K562 (cell line): ENCODE data around the gene SLC6A1. TPM values are rescaled to one million over a fixed set of nuclear protein-coding genes. Genes with fewer than 3 reads are reported as not detected.

Experiments used
- ATAC-seq: fragments of 200-7000 bp; cut with Tn5 transposase; 3 replicates; pipeline ENCODE4 v1.9.1; 2020; ENCODE audit warnings: moderate library complexity
- BruUV-seq: library from RNA; stranded (reverse); fragments of 400-500 nt; replicated peaks from 2 replicates; lab custom pipeline; 2021; lab: Mats Ljungman, UMichigan
- CTCF ChIA-PET: fragments of 300-600 bp; formaldehyde crosslinking; extraction: SDS; loops from one replicate; lab custom pipeline; 2021; ENCODE audit warnings: low intra/inter-chr PET ratio; lab: Yijun Ruan, JAX
- POLR2A ChIA-PET: fragments of 300-600, 350-650 bp; sonication (Branson Sonifier 250); formaldehyde crosslinking; extraction: SDS; loops from one replicate; lab custom pipeline; 2021; ENCODE audit warnings: antibody characterized with exemption, inconsistent platforms; lab: Yijun Ruan, JAX
- DNase-seq, 4 experiments: peaks; one replicate each; pipeline versions ENCODE4 v3.0.0 to v3.0.0-alpha.2; 2011 to 2018; ENCODE audit warnings: low spot score in 3 of 4, mixed read lengths in 3 of 4; ENCODE audit errors: extremely low read depth in 1 of 4
- FAIRE-seq: peaks from 2 replicates; lab custom pipeline; 2011; peaks lifted over from hg19 to GRCh38; lab: Jason Lieb, UNC
- H2AFZ ChIP-seq: 2 replicates; pipeline ENCODE4 v1.6.0; 2011; ENCODE audit warnings: low read depth, low read length, control low read depth, inconsistent platforms
- H3K27ac ChIP-seq: fragments of 200-600 bp; 3 replicates; pipeline ENCODE4 v1.8.0; 2011; ENCODE audit warnings: low read depth, mild to moderate bottlenecking, control low read depth, inconsistent platforms, low read length, moderate library complexity, mixed read lengths; ENCODE audit errors: extremely low read depth
- H3K27me3 ChIP-seq, 2 experiments: fragments of 300-600 bp in 1 of 2; 2 replicates in 1 of 2; 3 replicates in 1 of 2; pipeline versions ENCODE4 v1.6.0 to v1.8.0; 2011; ENCODE audit warnings: inconsistent platforms in 2 of 2, low read length in 2 of 2, mild to moderate bottlenecking in 1 of 2, mixed read lengths in 1 of 2, moderate library complexity in 1 of 2; ENCODE audit not compliant: control insufficient read depth in 2 of 2, insufficient read depth in 2 of 2
- H3K36me3 ChIP-seq: fragments of 300-600 bp; 3 replicates; pipeline ENCODE4 v1.8.0; 2011; ENCODE audit warnings: mild to moderate bottlenecking, low read length, inconsistent platforms; ENCODE audit not compliant: control insufficient read depth, insufficient read depth
- H3K4me1 ChIP-seq, 2 experiments: fragments of 200-600 bp in 1 of 2; replicated peaks in 1 of 2; 2 replicates in 1 of 2; 3 replicates in 1 of 2; pipeline versions ENCODE4 v1.5.1 to v1.8.0; 2011; ENCODE audit warnings: inconsistent platforms in 2 of 2, low read length in 2 of 2, mild to moderate bottlenecking in 1 of 2, mixed read lengths in 1 of 2, moderate library complexity in 1 of 2; ENCODE audit not compliant: control insufficient read depth in 2 of 2, insufficient read depth in 2 of 2
- H3K4me2 ChIP-seq: 2 replicates; pipeline ENCODE4 v1.6.1; 2011; ENCODE audit warnings: low read length, control low read depth, inconsistent platforms, mixed read lengths; ENCODE audit not compliant: insufficient read depth
- H3K4me3 ChIP-seq: fragments of 200-600 bp; sonication (generic), shearing (Covaris generic); 2 replicates; pipeline ENCODE4 v1.5.1; 2016; ENCODE audit warnings: control low read depth, inconsistent platforms
- H3K79me2 ChIP-seq: fragments of 200-600 bp; 3 replicates; pipeline ENCODE4 v1.8.0; 2011; ENCODE audit warnings: low read length, inconsistent platforms; ENCODE audit not compliant: control insufficient read depth, insufficient read depth
- H3K9ac ChIP-seq, 2 experiments: 2 replicates each; pipeline versions ENCODE4 v1.6.0 to v1.6.1; 2011; ENCODE audit warnings: low read depth in 2 of 2, low read length in 2 of 2, control low read depth in 1 of 2, inconsistent platforms in 1 of 2, mild to moderate bottlenecking in 1 of 2, mixed read lengths in 1 of 2; ENCODE audit not compliant: insufficient read depth in 1 of 2
- H3K9me1 ChIP-seq: one replicate; pipeline ENCODE4 v1.6.0; 2011; ENCODE audit warnings: inconsistent platforms, mild to moderate bottlenecking, low read length, moderate library complexity; ENCODE audit not compliant: control insufficient read depth, insufficient read depth
- H3K9me3 ChIP-seq: replicated peaks from 2 replicates; pipeline ENCODE4 v1.5.1; 2011; ENCODE audit warnings: low read depth, low read length, inconsistent platforms; ENCODE audit not compliant: control insufficient read depth, insufficient read depth
- H4K20me1 ChIP-seq: replicated peaks from 2 replicates; pipeline ENCODE4 v1.6.1; 2011; ENCODE audit warnings: low read length, inconsistent platforms, mixed read lengths; ENCODE audit not compliant: control insufficient read depth, insufficient read depth
- ZNF609 ChIP-seq: sonication (generic); formaldehyde crosslinking; IDR thresholded peaks from 2 replicates; pipeline ENCODE4 v1.8.1; 2023; ENCODE audit warnings: missing genetic modification reagents, mild to moderate bottlenecking, borderline replicate concordance
- WGBS: fragments of 100-300 bp; shearing (Covaris generic); methylation state at CpG from one replicate; pipeline ENCODE4 v1.1.6; 2016; ENCODE audit warnings: low coverage, mixed read lengths; ENCODE audit not compliant: insufficient coverage; ENCODE audit errors: missing lambda C conversion rate; 5-methylcytosine and 5-hydroxymethylcytosine counted together
- in situ Hi-C: fragments of 300-500 bp; cut with MboI; formaldehyde crosslinking; loops from 4 replicates; pipeline ENCODE4 v1.15.0; 2018; ENCODE audit warnings: inconsistent platforms, mixed read lengths
- intact Hi-C: fragments of 100-400 bp; cut with micrococcal nuclease; formaldehyde crosslinking; loops from 2 replicates; pipeline ENCODE4 v1.14.2; 2022
- polyA plus RNA-seq, 8 experiments: library from polyadenylated mRNA; depleted of rRNA in 4 of 8; stranded (reverse) in 5 of 8; unstranded in 3 of 8; fragments of >200 nt; fragmentation: Nextera tagmentation in 2 of 8; fragmentation: Illumina TruSeq in 1 of 8; extraction: Ambion mirVana in 2 of 8; extraction: Trizol in 1 of 8; gene quantifications; 2 replicates each; pipeline versions ENCODE4 v1.2.1 to v1.2.3, GENCODE V29; 2011 to 2014; ENCODE audit warnings: inconsistent platforms in 1 of 8, missing spikeins in 1 of 8
- total RNA-seq, 7 experiments: library from RNA; depleted of rRNA in 6 of 7; stranded (reverse); fragments of >200 nt in 6 of 7; fragmentation: Illumina TruSeq in 2 of 7; extraction: Trizol in 2 of 7; gene quantifications; 2 replicates each; pipeline versions ENCODE4 v1.2.1 to v1.2.3, GENCODE V29; 2011 to 2021; ENCODE audit warnings: low replicate concordance in 1 of 7

The SLC6A1 gene
- total and polyA plus RNA-seq, 9 of the 15 experiments (the other 6 are each of a cell fraction or from before 2014, with no cell fraction given): not detected

GRCh38 chr3:11071096-11071755, 78.7 kb downstream of the SLC6A1 start:
- Histone ChIP-seq H3K27me3 (no peaks in the 10 kb centered on the region), H3K9me3 (no peaks in the 10 kb centered on the region), H4K20me1 (no peaks in the 10 kb centered on the region), H3K79me2 (no peaks in the 10 kb centered on the region), H3K4me3 (no peak overlapping the region), H3K9ac (no peak overlapping the region), H3K36me3 (no peaks in the 10 kb centered on the region), H3K27ac (no peak overlapping the region), H2AFZ (no peak overlapping the region), H3K4me1 (no peaks in the 10 kb centered on the region), H3K9me1 (no peaks in the 10 kb centered on the region), H3K4me2 (no peak overlapping the region)
- in situ Hi-C loops: no loop called here
- WGBS: 1% methylated on average over 26 of the region's 26 CpGs
- no peak for TF ChIP-seq ZNF609
- POLR2A ChIA-PET: no interaction called here
- CTCF ChIA-PET: no interaction called here
- ATAC-seq (no peak), DNase-seq (no peak), FAIRE-seq (no peak)
- BruUV-seq: no TSS peak
- intact Hi-C loops: no loop called here
